ENCODE results near the gene CERS4. TPM values are rescaled to one million over a fixed set of nuclear protein-coding genes. Genes with fewer than 3 reads are reported as not detected.

CERS4 gene, protein sequence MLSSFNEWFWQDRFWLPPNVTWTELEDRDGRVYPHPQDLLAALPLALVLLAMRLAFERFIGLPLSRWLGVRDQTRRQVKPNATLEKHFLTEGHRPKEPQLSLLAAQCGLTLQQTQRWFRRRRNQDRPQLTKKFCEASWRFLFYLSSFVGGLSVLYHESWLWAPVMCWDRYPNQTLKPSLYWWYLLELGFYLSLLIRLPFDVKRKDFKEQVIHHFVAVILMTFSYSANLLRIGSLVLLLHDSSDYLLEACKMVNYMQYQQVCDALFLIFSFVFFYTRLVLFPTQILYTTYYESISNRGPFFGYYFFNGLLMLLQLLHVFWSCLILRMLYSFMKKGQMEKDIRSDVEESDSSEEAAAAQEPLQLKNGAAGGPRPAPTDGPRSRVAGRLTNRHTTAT
- 10 to 100 TPM; 27.7 to 28.1 TPM for total RNA-seq

DNA sequence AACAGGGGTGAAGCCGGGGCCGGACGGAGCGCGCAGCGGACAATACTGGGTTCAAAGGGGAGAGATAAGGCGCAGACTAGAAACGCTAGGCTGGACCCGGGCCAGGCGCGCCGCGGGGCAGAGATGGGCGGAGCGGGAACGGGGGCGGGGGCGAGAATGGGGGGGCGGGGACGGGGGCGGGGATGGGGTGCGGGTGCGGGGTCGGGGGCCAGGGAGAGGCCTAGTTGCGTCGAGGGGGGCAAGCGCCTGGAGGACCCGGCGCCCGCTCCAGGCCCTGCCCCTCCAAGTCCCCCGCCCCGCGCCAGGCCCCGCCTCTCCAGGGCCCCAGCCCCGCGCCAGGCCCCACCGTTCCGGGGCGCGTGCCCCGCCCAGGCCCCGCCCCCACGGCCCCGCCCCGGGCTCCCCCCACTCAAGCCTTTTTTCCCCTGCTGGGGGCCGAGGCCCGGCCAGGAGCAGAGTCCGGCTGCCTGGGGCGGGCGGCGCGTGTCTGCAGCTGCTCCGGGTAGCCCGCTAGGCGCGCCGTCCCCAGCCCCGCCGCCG lies at the start of gene CERS4:
TSS of gene CERS4 (plus strand) at position 449 of the 540 bp plus-strand sequence. CDS start 41,707 bp downstream, outside the sequence.
- Mint-ChIP-seq H3K9me3 (ENCODE audit: insufficient read depth) (no peaks in the 10 kb centered on the region), H3K36me3 (ENCODE audit: low read depth) (peaks cover 10% of the 10 kb centered on the region), H3K4me3 (peak within 1 kb of the TSS; percentile 77), H3K4me1 (ENCODE audit: low read depth) (peaks cover 44% of the 10 kb centered on the region), H3K27ac (peak within 1 kb of the TSS; percentile 78), H3K27me3 (ENCODE audit: low read depth) (no peaks in the 10 kb centered on the region)
- ChIA-PET CTCF (interaction anchor here (1.7 kb wide), 1 partner anchor 17 kb away, joined by 3 read pairs; no protein-coding TSS in a partner anchor), POLR2A (interaction anchor here (0.5 to 3.1 kb wide), 4 partner anchors 10 to 46 kb away, joined by 3 to 27 read pairs (median 5); no protein-coding TSS in a partner anchor)
- ATAC-seq (peak; percentile 86), DNase-seq (peak; percentile 80)

DNA sequence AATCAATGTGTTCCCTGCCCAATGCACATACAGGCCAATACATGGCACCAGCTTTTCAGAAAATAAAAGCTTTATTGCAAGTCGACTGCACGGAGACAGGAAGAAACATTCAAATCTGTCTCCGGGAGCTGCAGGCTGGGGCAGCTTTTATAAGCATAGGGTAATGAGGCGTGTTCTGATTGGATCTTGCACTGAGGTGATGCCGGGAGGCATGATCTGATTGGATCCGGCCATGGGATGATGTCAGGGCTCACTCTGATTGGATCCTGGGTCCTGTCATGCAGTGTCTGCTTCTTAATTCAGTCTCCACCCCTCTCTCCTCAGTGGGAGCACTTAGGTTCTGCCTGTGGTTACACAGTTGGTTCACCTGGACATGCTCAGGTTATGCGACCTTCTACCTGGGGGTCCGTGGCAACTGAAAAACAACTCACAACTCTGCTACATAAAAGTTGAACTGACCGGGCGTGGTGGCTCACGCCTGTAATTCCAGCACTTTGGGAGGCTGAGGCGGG lies 48.0 kb upstream of the CERS4 start:
- no peak for DNase-seq
- Mint-ChIP-seq H3K36me3 (ENCODE audit: low read depth) (no peaks in the 10 kb centered on the region), H3K4me3 (no peak overlapping the region)

DNA sequence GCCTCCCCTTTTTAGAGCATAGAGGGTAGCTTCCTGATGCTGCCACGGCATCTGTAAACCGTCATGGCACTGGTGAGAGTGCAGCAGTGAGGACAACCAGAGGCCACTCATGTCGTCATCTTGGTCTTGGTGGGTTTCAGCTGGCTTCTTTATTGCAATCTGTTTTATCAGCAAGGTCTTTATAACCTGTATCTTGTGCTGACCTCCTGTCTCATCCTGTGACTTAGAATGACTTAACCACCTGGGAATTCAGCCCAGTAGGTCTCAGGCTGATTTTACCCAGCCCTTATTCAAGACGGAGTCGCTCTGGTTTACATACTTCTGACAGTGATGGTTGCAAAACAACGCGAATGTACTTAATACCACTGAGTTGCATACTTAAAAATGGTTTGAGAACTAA lies 45.4 kb upstream of the CERS4 start:
- CTCF ChIA-PET = no interaction called here
- Mint-ChIP-seq H3K36me3 (ENCODE audit: low read depth) (no peaks in the 10 kb centered on the region), H3K9me3 (ENCODE audit: insufficient read depth) (no peaks in the 10 kb centered on the region), H3K27ac (no peak overlapping the region), H3K4me3 (no peak overlapping the region), H3K4me1 (ENCODE audit: low read depth) (peaks cover 8% of the 10 kb centered on the region), H3K27me3 (ENCODE audit: low read depth) (no peaks in the 10 kb centered on the region)
- DNase-seq (no peak), ATAC-seq (no peak)
- POLR2A ChIA-PET = no interaction called here

More for the DNA sequence above, 48.0 kb upstream of the CERS4 start:
- no peaks in the 10 kb centered on the region for H3K9me3 Mint-ChIP-seq (ENCODE audit: insufficient read depth)
- POLR2A ChIA-PET = no interaction called here
- CTCF ChIA-PET = interaction anchor here (1.0 to 1.2 kb wide), 4 partner anchors 58 to 217 kb away, joined by 3 to 5 read pairs (median 4); partner anchors contain the start of gene TIMM44
- H3K27me3 Mint-ChIP-seq (ENCODE audit: low read depth) = peaks cover 2% of the 10 kb centered on the region
- no peak for ATAC-seq
- no peak overlapping the region for H3K27ac Mint-ChIP-seq
- H3K4me1 Mint-ChIP-seq (ENCODE audit: low read depth) = peaks cover 8% of the 10 kb centered on the region

DNA sequence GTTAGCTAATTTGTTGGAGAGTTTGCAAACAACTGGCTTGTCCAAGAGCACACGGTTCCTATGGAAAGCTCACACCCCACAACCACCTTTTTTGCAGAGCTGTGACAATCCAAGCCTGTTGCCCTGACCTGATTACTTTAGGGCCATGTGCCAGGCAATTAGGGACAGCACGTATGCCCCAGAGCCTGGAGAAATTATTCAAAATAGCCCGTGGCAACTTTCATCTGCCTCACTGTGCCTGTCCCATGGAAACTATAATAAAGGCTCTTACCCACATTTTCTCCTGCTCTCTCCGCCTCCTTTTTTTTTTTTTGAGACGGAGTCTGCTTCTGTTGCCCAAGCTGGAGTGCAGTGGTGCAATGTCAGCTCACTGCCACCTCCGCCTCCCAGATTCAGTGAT lies 41.2 kb upstream of the CERS4 start:
- ChIA-PET CTCF (interaction anchor here (0.8 kb wide), 1 partner anchor 9 kb away, joined by 4 read pairs; no protein-coding TSS in a partner anchor), POLR2A (interaction anchor here (0.6 to 1.2 kb wide), 2 partner anchors 26 to 82 kb away, joined by 3 to 4 read pairs; no protein-coding TSS in a partner anchor)
- no peak overlapping the region for H3K27ac Mint-ChIP-seq

DNA sequence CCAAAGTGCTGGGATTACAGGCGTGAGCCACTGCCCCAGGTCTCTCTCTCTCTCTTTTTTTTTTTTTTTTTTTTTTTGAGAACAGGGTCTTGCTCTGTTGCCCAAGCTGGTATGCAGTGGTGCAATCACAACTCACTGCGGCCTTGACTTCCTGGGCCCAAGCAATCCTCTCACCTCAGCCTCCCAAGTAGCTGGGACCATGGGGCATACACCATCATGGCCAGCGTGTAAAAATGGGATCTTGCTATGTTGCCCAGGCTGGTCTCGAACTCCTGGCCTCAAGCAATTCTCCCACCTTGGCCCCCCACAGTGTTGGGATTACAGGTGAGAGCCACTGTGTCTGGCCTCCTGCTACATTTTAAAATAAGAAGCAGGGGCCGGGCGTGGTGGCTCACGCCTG lies 40.6 kb upstream of the CERS4 start:
- Mint-ChIP-seq H3K4me1 (ENCODE audit: low read depth) (no peaks in the 10 kb centered on the region), H3K27ac (no peak overlapping the region), H3K4me3 (no peak overlapping the region), H3K27me3 (ENCODE audit: low read depth) (no peaks in the 10 kb centered on the region), H3K36me3 (ENCODE audit: low read depth) (no peaks in the 10 kb centered on the region), H3K9me3 (ENCODE audit: insufficient read depth) (no peaks in the 10 kb centered on the region)
- ATAC-seq (no peak), DNase-seq (no peak)
- POLR2A ChIA-PET = no interaction called here
- CTCF ChIA-PET = interaction anchor here (0.8 kb wide), 1 partner anchor 10 kb away, joined by 4 read pairs; no protein-coding TSS in a partner anchor

More for the DNA sequence above, 41.2 kb upstream of the CERS4 start:
- Mint-ChIP-seq H3K4me1 (ENCODE audit: low read depth) (no peaks in the 10 kb centered on the region), H3K27me3 (ENCODE audit: low read depth) (no peaks in the 10 kb centered on the region), H3K9me3 (ENCODE audit: insufficient read depth) (no peaks in the 10 kb centered on the region), H3K36me3 (ENCODE audit: low read depth) (no peaks in the 10 kb centered on the region), H3K4me3 (no peak overlapping the region)
- DNase-seq (no peak), ATAC-seq (no peak)

DNA sequence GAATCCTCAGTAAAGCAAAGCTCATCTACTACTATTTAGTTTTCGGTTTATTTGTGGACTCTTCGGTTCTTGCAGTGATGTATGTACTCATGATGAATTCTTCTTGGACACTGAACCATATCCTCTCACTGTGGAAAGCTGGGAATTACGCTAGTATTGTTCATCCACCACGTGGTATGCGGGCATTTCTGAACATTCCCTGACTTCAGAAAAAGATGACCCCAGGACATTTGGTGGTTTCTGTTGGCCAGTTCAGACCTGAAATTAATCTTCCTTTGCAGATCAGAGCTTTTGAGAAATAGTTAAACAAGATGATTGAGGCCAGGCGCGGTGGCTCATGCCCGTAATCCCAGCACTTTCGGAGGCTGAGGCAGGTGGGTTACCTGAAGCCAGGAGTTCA lies 34.5 kb upstream of the CERS4 start:
- H3K27me3 Mint-ChIP-seq (ENCODE audit: low read depth) = no peaks in the 10 kb centered on the region
- no peaks in the 10 kb centered on the region for H3K36me3 Mint-ChIP-seq (ENCODE audit: low read depth)
- ChIA-PET POLR2A (no interaction called here), CTCF (interaction anchor here (0.6 to 1.4 kb wide), 3 partner anchors 16 to 55 kb away, joined by 3 to 4 read pairs (median 4); no protein-coding TSS in a partner anchor)
- no peaks in the 10 kb centered on the region for H3K9me3 Mint-ChIP-seq (ENCODE audit: insufficient read depth)
- no peak for DNase-seq
- no peak overlapping the region for H3K4me3 Mint-ChIP-seq
- no peak overlapping the region for H3K27ac Mint-ChIP-seq
- no peaks in the 10 kb centered on the region for H3K4me1 Mint-ChIP-seq (ENCODE audit: low read depth)
- ATAC-seq = no peak

DNA sequence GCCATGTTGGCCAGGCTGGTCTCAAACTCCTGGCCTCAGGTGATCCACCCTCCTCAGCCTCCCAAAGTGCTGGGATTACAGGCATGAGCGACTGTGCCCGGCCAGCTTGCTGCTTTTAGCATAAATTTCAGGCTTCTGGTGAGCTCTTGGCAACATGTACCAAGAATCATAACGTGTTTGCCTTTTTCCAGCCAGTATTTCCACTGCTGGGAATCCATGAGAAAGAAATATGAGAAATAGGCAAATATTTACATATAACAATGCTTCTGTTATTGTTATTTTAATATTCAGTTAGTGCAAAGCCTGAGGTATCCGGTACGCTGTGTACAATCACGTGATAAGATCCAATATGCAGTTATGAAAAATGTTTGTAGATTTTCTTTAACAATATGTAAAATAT lies 29.2 kb upstream of the CERS4 start:
- ChIA-PET CTCF (interaction anchor here (1.8 kb wide), 1 partner anchor 13 kb away, joined by 6 read pairs; no protein-coding TSS in a partner anchor), POLR2A (no interaction called here)
- ATAC-seq (no peak), DNase-seq (no peak)
- no peaks in the 10 kb centered on the region for H3K27me3 Mint-ChIP-seq (ENCODE audit: low read depth)
- no peaks in the 10 kb centered on the region for H3K9me3 Mint-ChIP-seq (ENCODE audit: insufficient read depth)
- peaks cover 8% of the 10 kb centered on the region for H3K4me1 Mint-ChIP-seq (ENCODE audit: low read depth)
- H3K4me3 Mint-ChIP-seq = no peak overlapping the region
- H3K27ac Mint-ChIP-seq = no peak overlapping the region
- no peaks in the 10 kb centered on the region for H3K36me3 Mint-ChIP-seq (ENCODE audit: low read depth)

DNA sequence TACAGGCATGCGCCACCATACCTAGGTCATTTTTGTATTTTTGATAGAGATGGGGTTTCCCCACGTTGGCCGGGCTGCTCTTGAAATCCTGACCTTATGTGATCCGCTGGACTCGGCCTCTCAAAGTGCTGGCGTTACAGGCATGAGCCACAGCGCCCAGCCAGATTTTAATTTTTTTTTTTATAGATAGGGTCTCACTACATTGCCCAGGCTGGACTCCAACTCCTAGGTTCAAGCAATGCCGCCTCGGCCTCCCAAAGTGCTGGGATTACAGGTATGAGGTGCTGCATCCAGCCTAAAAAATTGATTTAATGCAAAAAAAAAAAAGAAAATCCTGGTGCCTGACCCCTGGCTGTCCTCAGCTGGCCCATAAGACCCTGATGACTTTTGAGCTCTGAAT lies 24.9 kb upstream of the CERS4 start:
- Mint-ChIP-seq H3K27ac (no peak overlapping the region), H3K9me3 (ENCODE audit: insufficient read depth) (no peaks in the 10 kb centered on the region), H3K4me1 (ENCODE audit: low read depth) (peaks cover 8% of the 10 kb centered on the region), H3K36me3 (ENCODE audit: low read depth) (no peaks in the 10 kb centered on the region), H3K27me3 (ENCODE audit: low read depth) (no peaks in the 10 kb centered on the region), H3K4me3 (no peak overlapping the region)
- DNase-seq = no peak
- ChIA-PET CTCF (no interaction called here), POLR2A (interaction anchor here (1.7 kb wide), 1 partner anchor 11 kb away, joined by 6 read pairs; no protein-coding TSS in a partner anchor)
- no peak for ATAC-seq

DNA sequence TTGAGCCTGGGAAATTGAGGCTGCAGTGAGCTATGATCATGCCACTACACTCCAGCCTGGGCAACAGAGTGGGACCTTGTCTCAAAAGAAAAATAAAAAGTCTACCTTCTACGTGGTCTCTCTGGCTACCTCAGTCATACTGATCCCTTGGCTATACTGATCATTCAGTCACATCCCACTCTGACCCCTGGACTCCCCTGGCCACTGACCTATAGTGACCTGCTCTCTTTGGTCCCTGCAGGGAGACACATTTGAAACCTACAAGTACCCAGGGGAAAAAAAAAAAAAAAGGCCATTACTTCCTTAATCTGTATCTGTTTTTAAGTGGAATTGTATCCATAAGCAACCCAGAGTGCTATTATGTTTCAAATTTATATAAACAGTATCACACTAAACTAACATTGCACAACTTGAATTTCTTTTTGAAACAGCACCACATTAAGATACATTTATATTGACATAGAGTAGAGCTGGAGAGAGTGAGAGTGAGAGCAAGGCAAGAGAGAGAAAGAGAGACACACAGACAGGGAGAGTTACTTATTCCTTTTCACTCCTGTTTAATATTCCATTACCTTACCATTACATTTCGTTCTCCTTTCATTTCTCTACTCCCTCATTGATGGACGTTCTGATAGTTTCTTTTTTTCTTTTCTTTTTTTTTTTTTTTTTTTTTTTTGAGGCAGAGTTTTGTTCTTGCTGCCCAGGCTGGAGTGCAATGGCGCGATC lies 23.7 kb upstream of the CERS4 start:
- H3K4me1 Mint-ChIP-seq (ENCODE audit: low read depth) = peaks cover 8% of the 10 kb centered on the region
- H3K27ac Mint-ChIP-seq = no peak overlapping the region
- DNase-seq (no peak), ATAC-seq (no peak)
- ChIA-PET CTCF (no interaction called here), POLR2A (interaction anchor here (1.7 kb wide), 1 partner anchor 9 kb away, joined by 6 read pairs; no protein-coding TSS in a partner anchor)
- no peak overlapping the region for H3K4me3 Mint-ChIP-seq
- no peaks in the 10 kb centered on the region for H3K27me3 Mint-ChIP-seq (ENCODE audit: low read depth)
- H3K36me3 Mint-ChIP-seq (ENCODE audit: low read depth) = no peaks in the 10 kb centered on the region
- H3K9me3 Mint-ChIP-seq (ENCODE audit: insufficient read depth) = no peaks in the 10 kb centered on the region

DNA sequence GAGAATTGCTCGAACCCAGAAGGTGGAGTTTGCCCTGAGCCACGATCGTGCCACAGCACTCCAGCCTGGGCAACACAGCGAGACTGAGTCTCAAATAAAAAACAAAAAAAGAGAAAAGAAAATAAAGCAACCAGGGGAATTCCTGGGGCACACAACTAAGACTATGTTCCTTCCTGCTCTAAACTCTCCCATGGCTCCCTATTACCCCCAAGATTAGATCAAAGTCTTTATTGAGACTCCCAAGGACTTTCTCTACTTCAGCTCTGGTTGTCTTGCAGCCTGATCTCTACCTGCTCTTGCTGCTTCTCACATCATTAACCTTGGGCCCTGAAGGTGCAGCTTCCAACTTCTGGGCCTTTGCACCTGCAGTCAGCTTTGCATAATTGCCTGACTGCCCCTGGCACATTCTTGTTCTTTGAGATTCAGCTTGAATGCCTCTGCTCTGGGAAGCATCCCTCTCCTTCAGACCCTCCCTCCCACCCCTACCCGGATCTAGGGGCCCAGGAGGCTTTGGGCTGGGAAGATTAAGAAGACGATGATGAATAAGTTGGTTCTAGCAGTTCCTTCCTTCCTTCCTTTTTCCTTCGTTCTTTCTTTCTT lies 16.8 kb upstream of the CERS4 start:
- POLR2A ChIA-PET = no interaction called here
- DNase-seq (no peak), ATAC-seq (no peak)
- no peaks in the 10 kb centered on the region for H3K36me3 Mint-ChIP-seq (ENCODE audit: low read depth)
- H3K9me3 Mint-ChIP-seq (ENCODE audit: insufficient read depth) = no peaks in the 10 kb centered on the region
- peak overlapping the region; percentile 73 for H3K27ac Mint-ChIP-seq
- no peaks in the 10 kb centered on the region for H3K27me3 Mint-ChIP-seq (ENCODE audit: low read depth)
- H3K4me3 Mint-ChIP-seq = no peak overlapping the region
- H3K4me1 Mint-ChIP-seq (ENCODE audit: low read depth) = peaks cover 51% of the 10 kb centered on the region
- CTCF ChIA-PET = interaction anchor here (1.1 to 2.0 kb wide), 2 partner anchors 12 to 17 kb away, joined by 3 to 6 read pairs; partner anchors contain the start of gene CERS4
